Astrocyte (in vitro differentiated cells and primary cell): Measurements from ENCODE around the gene PNPO. TPM values are rescaled to one million over a fixed set of nuclear protein-coding genes. Genes with fewer than 3 reads are reported as not detected.

Experiments
- DNase-seq: peaks from one replicate; pipeline ENCODE4 v3.0.0-alpha.2; 2010; ENCODE audit warnings: low read depth
- FAIRE-seq: peaks from 2 replicates; lab custom pipeline; 2011; peaks lifted over from hg19 to GRCh38; lab: Jason Lieb, UNC
- H2AFZ ChIP-seq: 2 replicates; pipeline ENCODE4 v1.6.0; 2012; ENCODE audit warnings: low read depth, low read length, inconsistent platforms
- H3K27ac ChIP-seq: 2 replicates; pipeline ENCODE4 v1.5.1; 2011; ENCODE audit warnings: low read depth, low read length, inconsistent platforms
- H3K27me3 ChIP-seq: 2 replicates; pipeline ENCODE4 v1.6.0; 2011; ENCODE audit warnings: low read length, inconsistent platforms; ENCODE audit not compliant: insufficient read depth
- H3K36me3 ChIP-seq: 2 replicates; pipeline ENCODE4 v1.5.1; 2011; ENCODE audit warnings: low read length, inconsistent platforms; ENCODE audit not compliant: insufficient read depth
- H3K4me1 ChIP-seq: 2 replicates; pipeline ENCODE4 v1.5.1; 2011; ENCODE audit warnings: low read length, inconsistent platforms; ENCODE audit not compliant: insufficient read depth
- H3K4me2 ChIP-seq: 2 replicates; pipeline ENCODE4 v1.6.0; 2012; ENCODE audit warnings: low read length, inconsistent platforms
- H3K4me3 ChIP-seq: 2 replicates; pipeline ENCODE4 v1.5.1; 2011; ENCODE audit warnings: low read depth, mild to moderate bottlenecking, low read length, inconsistent platforms; ENCODE audit not compliant: insufficient read depth
- H3K79me2 ChIP-seq: 2 replicates; pipeline ENCODE4 v1.6.0; 2012; ENCODE audit warnings: mild to moderate bottlenecking, low read length, inconsistent platforms; ENCODE audit not compliant: insufficient read depth
- H3K9ac ChIP-seq: 2 replicates; pipeline ENCODE4 v1.6.0; 2012; ENCODE audit warnings: mild to moderate bottlenecking, low read length, inconsistent platforms
- H3K9me3 ChIP-seq: 2 replicates; pipeline ENCODE4 v1.5.1; 2012; ENCODE audit warnings: low read depth, mild to moderate bottlenecking, low read length, inconsistent platforms; ENCODE audit not compliant: insufficient read depth
- H4K20me1 ChIP-seq: 2 replicates; pipeline ENCODE4 v1.6.0; 2012; ENCODE audit warnings: low read length, inconsistent platforms; ENCODE audit not compliant: insufficient read depth
- H3K27ac Mint-ChIP-seq: one replicate; pipeline ENCODE4 v1.8.0; 2021; ENCODE audit warnings: mild to moderate bottlenecking, mixed read lengths; ENCODE audit not compliant: unreplicated experiment
- H3K27me3 Mint-ChIP-seq: one replicate; pipeline ENCODE4 v1.8.0; 2021; ENCODE audit warnings: low read depth, mixed read lengths; ENCODE audit not compliant: unreplicated experiment
- H3K36me3 Mint-ChIP-seq: one replicate; pipeline ENCODE4 v1.8.0; 2021; ENCODE audit warnings: low read depth, mixed read lengths; ENCODE audit not compliant: unreplicated experiment
- H3K4me1 Mint-ChIP-seq: one replicate; pipeline ENCODE4 v1.8.0; 2021; ENCODE audit warnings: low read depth, mixed read lengths; ENCODE audit not compliant: unreplicated experiment
- H3K4me3 Mint-ChIP-seq: one replicate; pipeline ENCODE4 v1.8.0; 2021; ENCODE audit warnings: mild to moderate bottlenecking, moderate library complexity, mixed read lengths; ENCODE audit not compliant: unreplicated experiment
- H3K9me3 Mint-ChIP-seq: one replicate; pipeline ENCODE4 v1.8.0; 2021; ENCODE audit warnings: mild to moderate bottlenecking, mixed read lengths; ENCODE audit not compliant: unreplicated experiment
- CTCF ChIP-seq: IDR thresholded peaks from 2 replicates; pipeline ENCODE4 v1.5.1; 2011; ENCODE audit warnings: low read depth, mild to moderate bottlenecking, inconsistent platforms, low read length, moderate library complexity; ENCODE audit not compliant: insufficient read depth
- EZH2 ChIP-seq: IDR thresholded peaks from 2 replicates; pipeline ENCODE4 v1.6.1; 2012; ENCODE audit warnings: mild to moderate bottlenecking, low read length, inconsistent platforms; ENCODE audit not compliant: insufficient read depth
- total RNA-seq: library from RNA; stranded (reverse); gene quantifications from 2 replicates; pipeline ENCODE4 v1.2.1, GENCODE V29; 2021

Gene PNPO
- total RNA-seq, 1 donor from 2014 or later, result 12.0 TPM

- no peaks in the 10 kb centered on the region for H3K79me2 ChIP-seq
- peaks cover 1% of the 10 kb centered on the region for H3K27me3 Mint-ChIP-seq
- no peak overlapping the region for H3K27ac Mint-ChIP-seq
- H3K4me2 ChIP-seq, result no peak overlapping the region
- no peak for DNase-seq
- TF ChIP-seq EZH2 (no peak), CTCF (no peak)
- H3K9me3 Mint-ChIP-seq, result no peaks in the 10 kb centered on the region
- H3K4me3 Mint-ChIP-seq, result no peak overlapping the region
- no peaks in the 10 kb centered on the region for H3K4me1 ChIP-seq
- no peaks in the 10 kb centered on the region for H4K20me1 ChIP-seq
- no peak overlapping the region for H2AFZ ChIP-seq
- no peaks in the 10 kb centered on the region for H3K27me3 ChIP-seq
- no peaks in the 10 kb centered on the region for H3K36me3 Mint-ChIP-seq
- H3K4me3 ChIP-seq, result no peak overlapping the region
- H3K9me3 ChIP-seq, result no peaks in the 10 kb centered on the region
- no peak overlapping the region for H3K27ac ChIP-seq
- H3K9ac ChIP-seq, result no peak overlapping the region
- no peaks in the 10 kb centered on the region for H3K36me3 ChIP-seq
- no peak for FAIRE-seq
- H3K4me1 Mint-ChIP-seq, result peaks cover 6% of the 10 kb centered on the region
Observed at GRCh38 chr17:47996201-47996600, 54.8 kb downstream of the PNPO start.

GRCh38 chr17:47997586-47997985 lies 56.2 kb downstream of the PNPO start:
- Histone ChIP-seq H3K9ac (no peak overlapping the region), H3K79me2 (no peaks in the 10 kb centered on the region), H3K4me2 (no peak overlapping the region), H3K27ac (no peak overlapping the region), H3K4me3 (no peak overlapping the region), H2AFZ (no peak overlapping the region), H3K27me3 (no peaks in the 10 kb centered on the region), H3K9me3 (no peaks in the 10 kb centered on the region), H3K36me3 (no peaks in the 10 kb centered on the region), H3K4me1 (peaks cover 6% of the 10 kb centered on the region), H4K20me1 (no peaks in the 10 kb centered on the region)
- H3K4me1 Mint-ChIP-seq, result peaks cover 11% of the 10 kb centered on the region
- no peaks in the 10 kb centered on the region for H3K9me3 Mint-ChIP-seq
- DNase-seq (no peak), FAIRE-seq (no peak)
- H3K4me3 Mint-ChIP-seq, result no peak overlapping the region
- TF ChIP-seq EZH2, result no peak
- no peak for TF ChIP-seq CTCF
- no peaks in the 10 kb centered on the region for H3K36me3 Mint-ChIP-seq
- peaks cover 1% of the 10 kb centered on the region for H3K27me3 Mint-ChIP-seq
- H3K27ac Mint-ChIP-seq, result no peak overlapping the region

- Histone ChIP-seq H4K20me1 (no peaks in the 10 kb centered on the region), H3K79me2 (no peaks in the 10 kb centered on the region), H3K4me1 (peaks cover 11% of the 10 kb centered on the region), H3K4me3 (no peak overlapping the region), H3K9me3 (no peaks in the 10 kb centered on the region), H2AFZ (no peak overlapping the region), H3K27me3 (no peaks in the 10 kb centered on the region), H3K36me3 (no peaks in the 10 kb centered on the region), H3K27ac (no peak overlapping the region), H3K4me2 (no peak overlapping the region), H3K9ac (no peak overlapping the region)
- Mint-ChIP-seq H3K4me1 (peaks cover 15% of the 10 kb centered on the region), H3K36me3 (no peaks in the 10 kb centered on the region), H3K4me3 (no peak overlapping the region), H3K27ac (no peak overlapping the region), H3K9me3 (no peaks in the 10 kb centered on the region), H3K27me3 (peaks cover 1% of the 10 kb centered on the region)
- DNase-seq (no peak), FAIRE-seq (no peak)
- TF ChIP-seq EZH2, result no peak
- no peak for TF ChIP-seq CTCF
Observed at GRCh38 chr17:47998044-47998443, 56.7 kb downstream of the PNPO start.

Other genes with a start within 250 kb of the PNPO start
- gene TBKBP1, start 247.4 kb upstream of the PNPO start, total RNA-seq, result 26.7 and 28.2 TPM in 2 replicates
- gene TBX21, start 208.3 kb upstream of the PNPO start, total RNA-seq, result not detected in 2 replicates
- gene OSBPL7, start 119.8 kb upstream of the PNPO start, total RNA-seq, result 20.7 and 21.4 TPM in 2 replicates
- 29.8 and 33.2 TPM in 2 replicates for gene MRPL10, start 110.0 kb upstream of the PNPO start, total RNA-seq
- 0.30 and 0.62 TPM in 2 replicates for gene LRRC46, start 109.9 kb upstream of the PNPO start, total RNA-seq
- gene SCRN2, start 100.3 kb upstream of the PNPO start, total RNA-seq, result 17.5 and 19.4 TPM in 2 replicates
- gene SP6, start 90.4 kb upstream of the PNPO start, total RNA-seq, result 1.3 and 1.6 TPM in 2 replicates
- 12.1 and 13.0 TPM in 2 replicates for gene SP2, start 45.3 kb upstream of the PNPO start, total RNA-seq
- not detected in 2 replicates for gene PRR15L, start 16.3 kb downstream of the PNPO start, total RNA-seq
- 59.1 and 62.8 TPM in 2 replicates for gene CDK5RAP3, start 29.5 kb downstream of the PNPO start, total RNA-seq
- gene COPZ2, start 96.2 kb downstream of the PNPO start, total RNA-seq, result 25.1 and 38.3 TPM in 2 replicates
- gene NFE2L1, start 106.8 kb downstream of the PNPO start, total RNA-seq, result 344 and 348 TPM in 2 replicates
- gene CBX1, start 159.9 kb downstream of the PNPO start, total RNA-seq, result 62.8 and 69.3 TPM in 2 replicates
- gene SNX11, start 166.2 kb downstream of the PNPO start, total RNA-seq, result 30.4 and 33.3 TPM in 2 replicates